GM21390 (cell line): ENCODE measurements around the gene DIP2C.
"Not testable (repeated sequence)": the region's sequence is repeated elsewhere in the genome, so short reads cannot be mapped to it uniquely, and the experiment has no call there.

Experiments
- ATAC-seq: cut with Tn5 transposase; IDR thresholded peaks from one replicate; pipeline ENCODE4 v1.9.1; 2021; ENCODE audit not compliant: unreplicated experiment

DIP2C gene

GRCh38 chr10:644076-644942, 45.2 kb downstream of the DIP2C start:
- ATAC-seq, result no peak

GRCh38 chr10:642186-642890, 47.1 kb downstream of the DIP2C start:
- no peak for ATAC-seq

GRCh38 chr10:641149-642010, 48.1 kb downstream of the DIP2C start:
- no peak for ATAC-seq

DNA sequence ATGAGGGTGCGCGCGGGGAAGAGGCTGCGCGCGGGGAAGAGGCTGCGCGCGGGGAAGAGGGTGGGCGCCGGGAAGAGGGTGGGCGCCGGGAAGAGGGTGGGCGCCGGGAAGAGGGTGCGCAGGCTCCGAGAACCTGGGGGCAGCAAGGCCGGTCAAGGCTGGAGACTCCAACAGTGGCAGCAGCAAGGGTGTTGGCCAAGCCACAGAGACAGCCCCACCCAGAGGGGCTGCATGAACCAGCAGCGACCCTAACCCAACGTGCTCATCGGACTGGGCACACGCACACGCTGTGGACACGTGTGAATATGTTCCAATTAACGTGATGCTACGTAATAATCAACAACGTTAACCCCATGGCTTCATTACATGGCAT, 48.8 kb downstream of the DIP2C start:
- no peak for ATAC-seq

- no peak for ATAC-seq
Observed at GRCh38 chr10:639751-640672, 49.5 kb downstream of the DIP2C start.

DNA sequence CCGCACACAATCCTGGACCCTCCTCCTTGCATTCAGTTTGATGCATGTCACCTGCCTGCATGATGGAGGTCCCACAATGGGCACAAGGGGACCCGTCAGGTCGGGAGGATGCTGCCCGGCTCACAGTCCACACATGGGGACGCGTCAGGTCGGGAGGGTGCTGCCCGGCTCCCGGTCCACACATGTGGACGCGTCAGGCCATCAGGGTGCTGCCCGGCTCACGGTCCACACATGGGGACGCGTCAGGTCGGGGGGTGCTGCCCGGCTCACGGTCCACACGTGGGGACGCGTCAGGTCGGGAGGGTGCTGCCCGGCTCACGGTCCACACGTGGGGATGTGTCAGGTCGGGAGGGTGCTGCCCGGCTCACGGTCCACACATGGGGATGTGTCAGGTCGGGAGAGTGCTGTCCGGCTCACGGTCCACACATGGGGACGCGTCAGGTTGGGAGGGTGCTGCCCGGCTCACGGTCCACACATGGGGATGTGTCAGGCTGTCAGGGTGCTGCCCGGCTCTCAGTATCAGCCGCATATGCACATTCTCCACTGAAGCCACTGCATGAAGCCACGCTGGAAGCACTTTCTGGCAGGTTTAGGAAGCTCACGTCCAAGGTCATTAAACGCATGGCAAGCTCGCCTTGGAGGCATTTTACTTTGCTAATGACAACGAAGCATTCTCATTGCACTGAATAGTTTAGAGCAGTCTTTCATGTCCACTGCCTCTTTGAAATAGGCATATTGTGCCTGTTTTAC, 50.3 kb downstream of the DIP2C start:
- ATAC-seq, result no peak

- ATAC-seq, result no peak
Observed at GRCh38 chr10:637771-638195, 51.7 kb downstream of the DIP2C start.

DNA sequence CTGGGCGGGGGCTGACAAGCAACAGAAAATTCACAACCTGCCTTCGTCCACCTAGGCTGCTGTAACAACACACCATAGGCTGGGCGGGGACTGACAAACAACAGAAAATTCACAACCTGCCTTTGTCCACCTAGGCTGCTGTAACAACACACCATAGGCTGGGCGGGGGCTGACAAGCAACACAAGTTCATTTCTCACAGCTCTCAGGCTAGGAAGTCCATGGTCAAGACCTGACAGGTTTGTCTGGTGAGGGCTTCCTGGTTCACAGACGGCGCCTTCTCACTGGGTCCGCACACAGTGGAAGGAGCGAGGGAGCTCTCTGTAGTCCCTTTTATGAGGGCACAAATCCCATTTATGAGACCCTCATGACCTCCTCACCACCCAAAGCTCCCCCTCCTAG, 52.2 kb downstream of the DIP2C start:
- no peak for ATAC-seq

- ATAC-seq, result no peak
Observed at GRCh38 chr10:636769-637168, 52.7 kb downstream of the DIP2C start.

DNA sequence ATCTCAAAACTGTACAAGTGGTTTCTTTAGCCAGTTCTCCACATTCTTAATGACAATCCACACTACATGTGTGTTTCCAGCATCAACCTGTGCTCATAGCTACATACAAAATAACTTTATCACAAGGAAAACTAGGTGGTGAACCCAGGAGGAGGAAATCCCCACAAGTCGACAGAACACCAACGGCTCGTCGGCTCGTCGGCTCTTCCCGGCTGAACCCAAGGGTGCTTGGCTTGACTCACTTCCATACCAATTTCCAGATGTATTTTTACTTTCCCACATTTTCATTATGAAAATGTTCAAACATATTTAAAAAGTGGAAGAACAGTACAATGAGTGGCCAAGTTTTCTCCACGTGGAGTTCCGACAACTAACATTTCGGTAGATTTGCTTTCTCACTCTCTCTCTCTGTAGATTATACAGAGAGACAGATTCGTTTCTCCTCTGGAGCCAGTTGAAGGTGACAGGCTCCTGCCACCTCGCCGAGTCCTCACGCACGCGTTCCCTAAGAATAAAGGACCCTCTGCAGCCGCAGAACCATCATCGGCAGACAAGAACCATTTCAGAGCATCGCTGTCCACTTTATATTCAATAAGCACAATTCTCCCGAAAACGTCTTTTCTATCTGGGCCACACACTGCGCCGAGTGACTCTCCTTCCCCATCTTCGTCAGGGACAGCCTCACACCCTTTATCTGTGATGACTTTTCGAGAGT, 53.3 kb downstream of the DIP2C start:
- no peak for ATAC-seq

DNA sequence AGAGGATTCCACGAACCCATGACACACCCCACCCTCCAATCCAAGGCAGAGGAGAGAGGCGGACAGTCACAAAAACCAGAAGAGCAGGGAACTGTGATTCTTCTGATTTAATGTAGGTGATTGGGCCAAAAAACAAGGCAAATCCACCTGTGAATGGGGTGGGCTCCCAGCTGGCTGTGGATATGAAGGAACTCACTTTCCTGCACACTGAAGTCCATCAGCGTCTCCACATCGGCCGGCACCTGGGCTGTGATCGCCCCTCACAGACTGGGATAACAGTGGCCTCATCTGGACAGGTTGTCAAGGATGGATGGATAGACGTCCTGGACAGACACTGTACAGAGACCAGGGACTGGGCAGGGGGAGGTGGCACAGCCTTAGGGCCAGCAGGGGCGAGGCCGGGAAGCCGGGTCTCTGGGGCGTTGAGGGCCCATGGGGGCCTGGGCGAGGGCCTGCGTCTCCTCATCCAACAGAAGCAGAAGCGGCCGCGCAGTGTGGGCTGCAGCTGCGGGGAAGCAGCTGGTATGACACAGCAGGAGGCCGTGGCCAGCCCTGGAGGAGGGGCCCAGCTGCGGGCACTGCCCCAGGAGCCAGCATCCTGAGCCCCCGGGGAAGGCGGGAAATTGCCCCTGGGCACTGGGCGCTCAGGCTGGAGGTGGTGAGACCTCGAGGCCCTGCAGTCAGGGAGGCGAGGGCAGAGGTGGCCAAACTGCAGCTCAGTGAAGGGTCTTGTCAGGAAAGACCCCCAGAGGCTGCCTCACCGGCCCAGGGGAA, 54.2 kb downstream of the DIP2C start:
- no peak for ATAC-seq

DNA sequence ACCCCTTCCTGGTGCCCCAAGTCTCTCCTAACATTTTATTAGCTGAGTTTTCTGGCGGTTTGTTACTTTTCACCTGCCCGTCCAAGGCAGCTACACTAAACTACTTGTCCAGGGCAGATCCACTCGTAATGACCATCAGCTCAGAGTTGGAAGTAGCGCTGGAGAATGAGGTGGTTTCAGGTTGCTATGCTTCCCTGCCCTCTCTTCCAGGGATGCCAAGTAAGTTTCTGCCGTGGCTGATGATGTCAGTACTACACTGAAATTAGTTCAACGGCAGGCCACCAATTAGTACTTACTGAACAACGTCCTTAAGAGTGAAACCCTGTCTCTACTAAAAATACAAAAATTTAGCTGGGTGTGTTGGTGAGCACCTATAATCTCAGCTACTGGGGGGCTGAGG, 55.2 kb downstream of the DIP2C start:
- ATAC-seq, result no peak

DNA sequence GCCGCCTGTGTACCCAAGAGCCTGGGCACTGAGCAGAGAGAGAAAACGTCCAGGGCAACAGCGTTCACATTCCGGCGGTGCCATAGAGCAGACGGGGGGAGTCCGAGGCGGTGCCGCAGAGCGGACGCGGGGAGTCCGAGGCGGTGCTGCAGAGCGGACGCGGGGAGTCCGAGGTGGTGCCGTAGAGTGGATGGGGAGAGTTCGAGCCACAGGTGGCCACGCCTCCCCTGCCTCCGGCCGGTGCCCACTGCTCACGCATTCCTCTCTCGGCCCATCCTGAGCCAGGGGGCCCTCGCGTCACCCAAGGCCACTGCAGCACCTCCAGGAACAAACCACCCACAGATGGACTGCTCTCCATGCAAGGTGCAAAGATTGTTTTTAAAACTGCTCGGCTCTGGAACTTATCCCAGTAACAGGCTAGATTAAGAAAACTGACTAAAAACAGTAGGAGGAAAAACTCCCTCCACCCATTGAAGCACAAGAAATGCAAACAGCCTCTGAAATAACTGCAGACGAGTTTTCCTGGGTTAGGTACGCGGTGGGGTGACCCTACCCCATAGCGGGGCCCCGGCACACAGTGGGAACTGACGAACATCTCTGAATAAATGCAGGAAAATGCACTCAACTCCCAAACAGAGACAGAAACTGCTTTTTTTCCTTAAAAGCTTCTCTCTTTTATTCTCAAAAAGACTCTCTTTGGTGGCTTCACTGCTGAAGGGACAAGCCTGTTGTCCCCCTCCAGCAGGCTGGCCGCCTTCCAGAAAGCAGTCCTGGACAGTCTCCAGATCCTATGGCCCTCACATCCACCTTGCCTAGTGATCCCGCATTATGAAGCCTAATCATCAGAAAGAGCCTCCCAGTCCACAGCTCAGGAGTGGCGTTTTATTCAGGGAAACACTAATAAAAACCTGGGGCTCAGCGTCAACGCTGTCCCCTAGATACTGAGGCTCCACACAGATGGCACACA, 55.9 kb downstream of the DIP2C start:
- no peak for ATAC-seq

DNA sequence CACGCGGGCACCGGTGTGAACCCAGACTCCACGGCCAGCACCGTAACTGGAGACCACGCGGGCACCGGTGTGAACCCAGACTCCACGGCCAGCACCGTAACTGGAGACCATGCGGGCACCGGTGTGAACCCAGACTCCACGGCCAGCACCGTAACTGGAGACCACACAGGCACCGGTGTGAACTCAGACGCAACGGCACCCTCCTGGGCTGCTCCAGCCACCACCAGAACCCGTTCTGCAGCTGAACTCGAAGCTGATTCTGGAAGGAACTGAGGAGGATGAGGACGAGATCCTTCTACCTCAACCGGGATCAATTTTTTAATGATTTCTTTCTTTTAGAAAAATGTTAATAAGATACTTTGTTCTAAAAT, 56.7 kb downstream of the DIP2C start:
- not testable (repeated sequence) for ATAC-seq

GRCh38 chr10:632155-632806, 57.2 kb downstream of the DIP2C start:
- not testable (repeated sequence) for ATAC-seq

- no peak for ATAC-seq
Observed at GRCh38 chr10:631266-631665, 58.2 kb downstream of the DIP2C start.
